SK-N-SH (cell line): ENCODE results near the gene SFMBT2. TPM values are rescaled to one million over a fixed set of nuclear protein-coding genes. Genes with fewer than 3 reads are reported as not detected.

Experiments
- CTCF ChIA-PET: fragments of 300-600, 350-600 bp; formaldehyde crosslinking; extraction: SDS; loops from one replicate; lab custom pipeline; 2021; lab: Yijun Ruan, JAX
- POLR2A ChIA-PET: fragments of 350-600 bp; sonication (Branson Sonifier 250); formaldehyde crosslinking; extraction: SDS; loops from one replicate; lab custom pipeline; 2020; ENCODE audit warnings: antibody characterized with exemption, inconsistent platforms; lab: Yijun Ruan, JAX
- DNase-seq: peaks from one replicate; pipeline ENCODE4 v3.0.0; 2012
- H2AFZ ChIP-seq: fragments of 200-600 bp; sonication (generic); 2 replicates; pipeline ENCODE4 v1.8.1; 2016; ENCODE audit warnings: antibody characterized with exemption, mild to moderate bottlenecking, low read depth
- H3F3A ChIP-seq: fragments of 200-600 bp; sonication (generic); replicated peaks from 2 replicates; pipeline ENCODE3; 2016; ENCODE audit warnings: antibody characterized with exemption, mild to moderate bottlenecking; ENCODE audit not compliant: insufficient read depth
- H3K27ac ChIP-seq, 2 experiments: fragments of 200-500 bp in 1 of 2; fragments of 200-600 bp in 1 of 2; sonication (Bioruptor generic) in 1 of 2; sonication (generic), shearing (Covaris generic) in 1 of 2; 2 replicates each; pipeline versions ENCODE4 v1.5.1 to v1.6.1; 2014 to 2016; ENCODE audit warnings: low read depth in 2 of 2, inconsistent platforms in 1 of 2, low read length in 1 of 2, mild to moderate bottlenecking in 1 of 2, mixed read lengths in 1 of 2
- H3K27me3 ChIP-seq: fragments of 200-600 bp; sonication (generic), shearing (Covaris generic); 2 replicates; pipeline ENCODE4 v1.6.1; 2016; ENCODE audit warnings: mixed run types; ENCODE audit not compliant: insufficient read depth
- H3K36me3 ChIP-seq, 2 experiments: fragments of 200-500 bp in 1 of 2; fragments of 200-600 bp in 1 of 2; sonication (Bioruptor generic) in 1 of 2; sonication (generic) in 1 of 2; replicated peaks in 1 of 2; 2 replicates each; pipeline versions ENCODE3 to v1.5.1; 2014 to 2016; ENCODE audit warnings: low read length in 1 of 2, mild to moderate bottlenecking in 1 of 2; ENCODE audit not compliant: insufficient read depth in 2 of 2, control insufficient read depth in 1 of 2
- H3K4me1 ChIP-seq, 2 experiments: fragments of 200-500 bp in 1 of 2; fragments of 200-600 bp in 1 of 2; sonication (Bioruptor generic) in 1 of 2; sonication (generic), shearing (Covaris generic) in 1 of 2; 2 replicates each; pipeline versions ENCODE4 v1.5.1 to v1.6.1; 2014 to 2016; ENCODE audit warnings: low read depth in 1 of 2, low read length in 1 of 2, mixed run types in 1 of 2; ENCODE audit not compliant: insufficient read depth in 2 of 2, control insufficient read depth in 1 of 2
- H3K4me2 ChIP-seq: fragments of 200-600 bp; sonication (generic), shearing (Covaris generic); 2 replicates; pipeline ENCODE4 v1.6.1; 2017; ENCODE audit warnings: mixed run types
- H3K4me3 ChIP-seq, 2 experiments: fragments of 200-500 bp in 1 of 2; fragments of 200-600 bp in 1 of 2; sonication (Bioruptor generic) in 1 of 2; sonication (generic), shearing (Covaris generic) in 1 of 2; 2 replicates each; pipeline versions ENCODE4 v1.5.1 to v1.8.1; 2014 to 2016; ENCODE audit warnings: low read depth in 2 of 2, inconsistent platforms in 1 of 2, low read length in 1 of 2, mild to moderate bottlenecking in 1 of 2, mixed read lengths in 1 of 2, moderate library complexity in 1 of 2
- H3K79me2 ChIP-seq: fragments of 200-600 bp; sonication (generic); 2 replicates; pipeline ENCODE4 v1.8.1; 2017; ENCODE audit warnings: mild to moderate bottlenecking; ENCODE audit not compliant: insufficient read depth
- H3K9ac ChIP-seq: fragments of 200-600 bp; sonication (generic); 2 replicates; pipeline ENCODE4 v1.6.1; 2017; ENCODE audit warnings: mixed run types
- H3K9me2 ChIP-seq: fragments of 200-600 bp; sonication (generic); 2 replicates; pipeline ENCODE4 v1.6.1; 2017; ENCODE audit warnings: mixed run types
- H3K9me3 ChIP-seq: fragments of 200-600 bp; sonication (generic); 2 replicates; pipeline ENCODE4 v1.6.1; 2017; ENCODE audit warnings: mixed run types, mild to moderate bottlenecking, moderate library complexity
- H4K20me1 ChIP-seq: fragments of 200-600 bp; sonication (generic); 2 replicates; pipeline ENCODE4 v1.6.1; 2017; ENCODE audit warnings: mild to moderate bottlenecking, mixed run types; ENCODE audit not compliant: insufficient read depth
- CHD2 ChIP-seq: fragments of 150-350 bp; IDR thresholded peaks from 2 replicates; pipeline ENCODE4 v1.6.1; 2018; ENCODE audit warnings: low read length; ENCODE audit not compliant: partially characterized antibody
- EP300 ChIP-seq, 2 experiments: IDR thresholded peaks; 2 replicates each; pipeline versions ENCODE4 v1.4.0 to v1.6.1; 2012; ENCODE audit warnings: borderline replicate concordance in 1 of 2, low read depth in 1 of 2, low read length in 1 of 2
- EZH2phosphoT487 ChIP-seq: fragments of 200-600 bp; sonication (generic); IDR thresholded peaks from 2 replicates; pipeline ENCODE4 v1.6.1; 2017; ENCODE audit warnings: low read depth, mixed run types, mild to moderate bottlenecking, antibody characterized with exemption, moderate library complexity, borderline replicate concordance
- FOXM1 ChIP-seq: IDR thresholded peaks from 2 replicates; pipeline ENCODE4 v1.4.0; 2012; ENCODE audit warnings: low read depth, mild to moderate bottlenecking
- JUND ChIP-seq: IDR thresholded peaks from 2 replicates; pipeline ENCODE4 v1.4.0; 2012
- MEF2A ChIP-seq: IDR thresholded peaks from 2 replicates; pipeline ENCODE4 v1.4.0; 2012; ENCODE audit warnings: low read depth, borderline replicate concordance
- MXI1 ChIP-seq: IDR thresholded peaks from 2 replicates; pipeline ENCODE4 v1.6.1; 2012; ENCODE audit warnings: mild to moderate bottlenecking, low read depth, low read length, improper control_type of control experiment
- NFIC ChIP-seq: IDR thresholded peaks from 2 replicates; pipeline ENCODE4 v1.4.0; 2012; ENCODE audit warnings: borderline replicate concordance
- NRF1 ChIP-seq: IDR thresholded peaks from 2 replicates; pipeline ENCODE4 v1.6.1; 2012; ENCODE audit warnings: low read depth, mild to moderate bottlenecking, low read length
- RXRA ChIP-seq: IDR thresholded peaks from 2 replicates; pipeline ENCODE4 v1.4.0; 2012; ENCODE audit warnings: low read depth, mild to moderate bottlenecking, borderline replicate concordance
- SIN3A ChIP-seq: IDR thresholded peaks from 2 replicates; pipeline ENCODE4 v1.6.1; 2012; ENCODE audit warnings: low read depth, mild to moderate bottlenecking, low read length, moderate library complexity, borderline replicate concordance
- SMC3 ChIP-seq: IDR thresholded peaks from 2 replicates; pipeline ENCODE4 v1.6.1; 2012; ENCODE audit warnings: low read depth, low read length, improper control_type of control experiment
- WGBS: methylation state at CpG from one replicate; pipeline ENCODE4 v1.1.6; 2017; ENCODE audit warnings: low lambda C conversion rate; 5-methylcytosine and 5-hydroxymethylcytosine counted together
- polyA plus RNA-seq, 3 experiments: library from polyadenylated mRNA; depleted of rRNA; stranded (reverse); fragments of >200 nt; gene quantifications; 2 replicates each; pipeline ENCODE4 v1.2.3, GENCODE V29; 2012
- TF ChIP-seq, protein P1 (sequence below): fragments of 200-600 bp; sonication (generic); IDR thresholded peaks from 2 replicates; pipeline ENCODE4 v1.6.1; 2017; ENCODE audit warnings: antibody characterized with exemption, mild to moderate bottlenecking, moderate library complexity
- TF ChIP-seq, protein P2 (sequence below): IDR thresholded peaks from 2 replicates; pipeline ENCODE4 v1.4.0; 2012; ENCODE audit warnings: low read depth, borderline replicate concordance
- TF ChIP-seq, protein P3 (sequence below): fragments of 150-350 bp; IDR thresholded peaks from 2 replicates; pipeline ENCODE4 v1.6.1; 2017; ENCODE audit warnings: antibody characterized with exemption, low read length, low read depth, borderline replicate concordance
- TF ChIP-seq, protein P4 (sequence below): IDR thresholded peaks from 2 replicates; pipeline ENCODE4 v1.4.0; 2012; ENCODE audit warnings: low read depth
- TF ChIP-seq, protein P5 (sequence below): IDR thresholded peaks from 2 replicates; pipeline ENCODE4 v1.4.0; 2012; ENCODE audit warnings: low read depth, borderline replicate concordance
- TF ChIP-seq, protein P6 (sequence below): IDR thresholded peaks from 2 replicates; pipeline ENCODE4 v1.6.1; 2012; ENCODE audit warnings: mild to moderate bottlenecking, low read depth, low read length, moderate library complexity
- TF ChIP-seq, protein P7 (sequence below): fragments of 150-350 bp; IDR thresholded peaks from 2 replicates; pipeline ENCODE4 v1.6.1; 2016; ENCODE audit warnings: mild to moderate bottlenecking, low read depth, low read length

SFMBT2 gene
- polyA plus RNA-seq, 1 of the 3 experiments (the other 2 are of a cell fraction) = 0.20 TPM

DNA sequence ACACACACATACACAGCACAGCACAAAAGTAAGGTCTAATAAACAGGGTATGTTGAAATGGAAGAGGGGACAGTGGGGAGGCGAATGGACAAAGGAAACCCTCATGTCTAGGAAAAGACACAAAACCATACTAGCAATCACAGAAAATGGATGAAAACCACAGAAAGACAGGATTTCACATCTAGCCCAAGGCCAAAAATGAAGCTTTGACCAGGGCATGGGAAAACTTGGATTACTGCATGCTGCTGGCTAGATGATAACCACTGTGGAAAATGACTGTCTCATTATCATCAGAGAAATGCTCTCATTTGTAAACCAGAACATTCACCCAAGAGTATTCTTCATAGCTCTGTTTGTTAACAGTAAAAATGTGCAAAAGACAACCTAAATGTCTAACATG is 88.2 kb downstream of the SFMBT2 start:
- H3K9me3 ChIP-seq = no peaks in the 10 kb centered on the region
- POLR2A ChIA-PET = no interaction called here
- TF ChIP-seq, protein P1, sequence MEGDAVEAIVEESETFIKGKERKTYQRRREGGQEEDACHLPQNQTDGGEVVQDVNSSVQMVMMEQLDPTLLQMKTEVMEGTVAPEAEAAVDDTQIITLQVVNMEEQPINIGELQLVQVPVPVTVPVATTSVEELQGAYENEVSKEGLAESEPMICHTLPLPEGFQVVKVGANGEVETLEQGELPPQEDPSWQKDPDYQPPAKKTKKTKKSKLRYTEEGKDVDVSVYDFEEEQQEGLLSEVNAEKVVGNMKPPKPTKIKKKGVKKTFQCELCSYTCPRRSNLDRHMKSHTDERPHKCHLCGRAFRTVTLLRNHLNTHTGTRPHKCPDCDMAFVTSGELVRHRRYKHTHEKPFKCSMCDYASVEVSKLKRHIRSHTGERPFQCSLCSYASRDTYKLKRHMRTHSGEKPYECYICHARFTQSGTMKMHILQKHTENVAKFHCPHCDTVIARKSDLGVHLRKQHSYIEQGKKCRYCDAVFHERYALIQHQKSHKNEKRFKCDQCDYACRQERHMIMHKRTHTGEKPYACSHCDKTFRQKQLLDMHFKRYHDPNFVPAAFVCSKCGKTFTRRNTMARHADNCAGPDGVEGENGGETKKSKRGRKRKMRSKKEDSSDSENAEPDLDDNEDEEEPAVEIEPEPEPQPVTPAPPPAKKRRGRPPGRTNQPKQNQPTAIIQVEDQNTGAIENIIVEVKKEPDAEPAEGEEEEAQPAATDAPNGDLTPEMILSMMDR = no peak
- TF ChIP-seq EP300 (IDR thresholded peaks at IDR 0.05; ENCODE audit: borderline replicate concordance in 1 of 2, low read depth in 1 of 2, low read length in 1 of 2) = no peak
- TF ChIP-seq NRF1 = no peak
- TF ChIP-seq, protein P2, sequence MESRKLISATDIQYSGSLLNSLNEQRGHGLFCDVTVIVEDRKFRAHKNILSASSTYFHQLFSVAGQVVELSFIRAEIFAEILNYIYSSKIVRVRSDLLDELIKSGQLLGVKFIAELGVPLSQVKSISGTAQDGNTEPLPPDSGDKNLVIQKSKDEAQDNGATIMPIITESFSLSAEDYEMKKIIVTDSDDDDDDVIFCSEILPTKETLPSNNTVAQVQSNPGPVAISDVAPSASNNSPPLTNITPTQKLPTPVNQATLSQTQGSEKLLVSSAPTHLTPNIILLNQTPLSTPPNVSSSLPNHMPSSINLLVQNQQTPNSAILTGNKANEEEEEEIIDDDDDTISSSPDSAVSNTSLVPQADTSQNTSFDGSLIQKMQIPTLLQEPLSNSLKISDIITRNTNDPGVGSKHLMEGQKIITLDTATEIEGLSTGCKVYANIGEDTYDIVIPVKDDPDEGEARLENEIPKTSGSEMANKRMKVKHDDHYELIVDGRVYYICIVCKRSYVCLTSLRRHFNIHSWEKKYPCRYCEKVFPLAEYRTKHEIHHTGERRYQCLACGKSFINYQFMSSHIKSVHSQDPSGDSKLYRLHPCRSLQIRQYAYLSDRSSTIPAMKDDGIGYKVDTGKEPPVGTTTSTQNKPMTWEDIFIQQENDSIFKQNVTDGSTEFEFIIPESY = no peak
- no peak for TF ChIP-seq MXI1
- TF ChIP-seq SMC3 = no peak
- TF ChIP-seq EZH2phosphoT487 = no peak
- TF ChIP-seq RXRA = no peak
- TF ChIP-seq, protein P3, sequence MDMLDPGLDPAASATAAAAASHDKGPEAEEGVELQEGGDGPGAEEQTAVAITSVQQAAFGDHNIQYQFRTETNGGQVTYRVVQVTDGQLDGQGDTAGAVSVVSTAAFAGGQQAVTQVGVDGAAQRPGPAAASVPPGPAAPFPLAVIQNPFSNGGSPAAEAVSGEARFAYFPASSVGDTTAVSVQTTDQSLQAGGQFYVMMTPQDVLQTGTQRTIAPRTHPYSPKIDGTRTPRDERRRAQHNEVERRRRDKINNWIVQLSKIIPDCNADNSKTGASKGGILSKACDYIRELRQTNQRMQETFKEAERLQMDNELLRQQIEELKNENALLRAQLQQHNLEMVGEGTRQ = no peak
- TF ChIP-seq, protein P4, sequence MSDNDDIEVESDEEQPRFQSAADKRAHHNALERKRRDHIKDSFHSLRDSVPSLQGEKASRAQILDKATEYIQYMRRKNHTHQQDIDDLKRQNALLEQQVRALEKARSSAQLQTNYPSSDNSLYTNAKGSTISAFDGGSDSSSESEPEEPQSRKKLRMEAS = no peak
- no peak for TF ChIP-seq MEF2A
- TF ChIP-seq NFIC = no peak
- TF ChIP-seq SIN3A = no peak
- TF ChIP-seq, protein P5, sequence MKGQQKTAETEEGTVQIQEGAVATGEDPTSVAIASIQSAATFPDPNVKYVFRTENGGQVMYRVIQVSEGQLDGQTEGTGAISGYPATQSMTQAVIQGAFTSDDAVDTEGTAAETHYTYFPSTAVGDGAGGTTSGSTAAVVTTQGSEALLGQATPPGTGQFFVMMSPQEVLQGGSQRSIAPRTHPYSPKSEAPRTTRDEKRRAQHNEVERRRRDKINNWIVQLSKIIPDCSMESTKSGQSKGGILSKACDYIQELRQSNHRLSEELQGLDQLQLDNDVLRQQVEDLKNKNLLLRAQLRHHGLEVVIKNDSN = no peak
- TF ChIP-seq, protein P6, sequence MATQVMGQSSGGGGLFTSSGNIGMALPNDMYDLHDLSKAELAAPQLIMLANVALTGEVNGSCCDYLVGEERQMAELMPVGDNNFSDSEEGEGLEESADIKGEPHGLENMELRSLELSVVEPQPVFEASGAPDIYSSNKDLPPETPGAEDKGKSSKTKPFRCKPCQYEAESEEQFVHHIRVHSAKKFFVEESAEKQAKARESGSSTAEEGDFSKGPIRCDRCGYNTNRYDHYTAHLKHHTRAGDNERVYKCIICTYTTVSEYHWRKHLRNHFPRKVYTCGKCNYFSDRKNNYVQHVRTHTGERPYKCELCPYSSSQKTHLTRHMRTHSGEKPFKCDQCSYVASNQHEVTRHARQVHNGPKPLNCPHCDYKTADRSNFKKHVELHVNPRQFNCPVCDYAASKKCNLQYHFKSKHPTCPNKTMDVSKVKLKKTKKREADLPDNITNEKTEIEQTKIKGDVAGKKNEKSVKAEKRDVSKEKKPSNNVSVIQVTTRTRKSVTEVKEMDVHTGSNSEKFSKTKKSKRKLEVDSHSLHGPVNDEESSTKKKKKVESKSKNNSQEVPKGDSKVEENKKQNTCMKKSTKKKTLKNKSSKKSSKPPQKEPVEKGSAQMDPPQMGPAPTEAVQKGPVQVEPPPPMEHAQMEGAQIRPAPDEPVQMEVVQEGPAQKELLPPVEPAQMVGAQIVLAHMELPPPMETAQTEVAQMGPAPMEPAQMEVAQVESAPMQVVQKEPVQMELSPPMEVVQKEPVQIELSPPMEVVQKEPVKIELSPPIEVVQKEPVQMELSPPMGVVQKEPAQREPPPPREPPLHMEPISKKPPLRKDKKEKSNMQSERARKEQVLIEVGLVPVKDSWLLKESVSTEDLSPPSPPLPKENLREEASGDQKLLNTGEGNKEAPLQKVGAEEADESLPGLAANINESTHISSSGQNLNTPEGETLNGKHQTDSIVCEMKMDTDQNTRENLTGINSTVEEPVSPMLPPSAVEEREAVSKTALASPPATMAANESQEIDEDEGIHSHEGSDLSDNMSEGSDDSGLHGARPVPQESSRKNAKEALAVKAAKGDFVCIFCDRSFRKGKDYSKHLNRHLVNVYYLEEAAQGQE = no peak
- TF ChIP-seq, protein P7, sequence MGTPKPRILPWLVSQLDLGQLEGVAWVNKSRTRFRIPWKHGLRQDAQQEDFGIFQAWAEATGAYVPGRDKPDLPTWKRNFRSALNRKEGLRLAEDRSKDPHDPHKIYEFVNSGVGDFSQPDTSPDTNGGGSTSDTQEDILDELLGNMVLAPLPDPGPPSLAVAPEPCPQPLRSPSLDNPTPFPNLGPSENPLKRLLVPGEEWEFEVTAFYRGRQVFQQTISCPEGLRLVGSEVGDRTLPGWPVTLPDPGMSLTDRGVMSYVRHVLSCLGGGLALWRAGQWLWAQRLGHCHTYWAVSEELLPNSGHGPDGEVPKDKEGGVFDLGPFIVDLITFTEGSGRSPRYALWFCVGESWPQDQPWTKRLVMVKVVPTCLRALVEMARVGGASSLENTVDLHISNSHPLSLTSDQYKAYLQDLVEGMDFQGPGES = no peak
- no peak for TF ChIP-seq CHD2
- no peak for TF ChIP-seq JUND
- TF ChIP-seq FOXM1 = no peak
- H3K36me3 ChIP-seq = no peaks in the 10 kb centered on the region
- no peaks in the 10 kb centered on the region for H4K20me1 ChIP-seq
- H3K27me3 ChIP-seq = no peaks in the 10 kb centered on the region
- H3K27ac ChIP-seq = no peak overlapping the region
- no peaks in the 10 kb centered on the region for H3K9me2 ChIP-seq
- 40% methylated on average over 1 of the region's 1 CpG for WGBS
- no peak overlapping the region for H3K4me2 ChIP-seq
- H3K4me3 ChIP-seq = no peak overlapping the region
- no peak overlapping the region for H3K9ac ChIP-seq
- CTCF ChIA-PET = no interaction called here
- DNase-seq = no peak
- no peaks in the 10 kb centered on the region for H3K79me2 ChIP-seq
- no peak overlapping the region for H2AFZ ChIP-seq
- no peaks in the 10 kb centered on the region for H3F3A ChIP-seq
- peaks cover 0 to 3% of the 10 kb centered on the region in 2 experiments; a peak in 1 of 4 replicates for H3K4me1 ChIP-seq
